AG04450 (cell line): ENCODE results near the gene SLC7A4. TPM values are rescaled to one million over a fixed set of nuclear protein-coding genes. Genes with fewer than 3 reads are reported as not detected.
"Not testable (repeated sequence)": the region's sequence is repeated elsewhere in the genome, so short reads cannot be mapped to it uniquely, and the experiment has no call there.

Experiments
- CTCF ChIA-PET: fragments of 300-600, 350-600 bp; formaldehyde crosslinking; extraction: SDS; loops from one replicate; lab custom pipeline; 2022; ENCODE audit warnings: antibody characterized with exemption, inconsistent platforms; lab: Charles Lee
- POLR2A ChIA-PET: fragments of 350-600 bp; formaldehyde crosslinking; extraction: SDS; loops from one replicate; lab custom pipeline; 2021; ENCODE audit warnings: antibody characterized with exemption, inconsistent platforms; lab: Yijun Ruan, JAX
- DNase-seq: peaks from one replicate; pipeline ENCODE4 v3.0.0-alpha.2; 2011; ENCODE audit warnings: low read depth, low spot score
- H3K27ac ChIP-seq: one replicate; pipeline ENCODE4 v1.5.1; 2012; ENCODE audit warnings: low read depth, low read length, control low read depth
- H3K27me3 ChIP-seq: one replicate; pipeline ENCODE4 v1.6.0; 2012; ENCODE audit warnings: low read length; ENCODE audit not compliant: control insufficient read depth, insufficient read depth
- H3K4me3 ChIP-seq: 2 replicates; pipeline ENCODE4 v1.5.1; 2011; ENCODE audit warnings: mild to moderate bottlenecking, low read depth, low read length, control low read depth
- H3K9me3 ChIP-seq: 2 replicates; pipeline ENCODE4 v1.5.1; 2012; ENCODE audit warnings: low read length; ENCODE audit not compliant: control insufficient read depth, insufficient read depth
- polyA plus RNA-seq: library from polyadenylated mRNA; depleted of rRNA; stranded (reverse); fragments of >200 nt; gene quantifications from 2 replicates; pipeline ENCODE4 v1.2.3, GENCODE V29; 2011
- TF ChIP-seq, protein P1 (sequence below): IDR thresholded peaks from 2 replicates; pipeline ENCODE4 v1.5.1; 2011; ENCODE audit warnings: low read depth, low read length, control low read depth, inconsistent platforms

Gene SLC7A4
- polyA plus RNA-seq, 1 experiment = 0.11 TPM

DNA sequence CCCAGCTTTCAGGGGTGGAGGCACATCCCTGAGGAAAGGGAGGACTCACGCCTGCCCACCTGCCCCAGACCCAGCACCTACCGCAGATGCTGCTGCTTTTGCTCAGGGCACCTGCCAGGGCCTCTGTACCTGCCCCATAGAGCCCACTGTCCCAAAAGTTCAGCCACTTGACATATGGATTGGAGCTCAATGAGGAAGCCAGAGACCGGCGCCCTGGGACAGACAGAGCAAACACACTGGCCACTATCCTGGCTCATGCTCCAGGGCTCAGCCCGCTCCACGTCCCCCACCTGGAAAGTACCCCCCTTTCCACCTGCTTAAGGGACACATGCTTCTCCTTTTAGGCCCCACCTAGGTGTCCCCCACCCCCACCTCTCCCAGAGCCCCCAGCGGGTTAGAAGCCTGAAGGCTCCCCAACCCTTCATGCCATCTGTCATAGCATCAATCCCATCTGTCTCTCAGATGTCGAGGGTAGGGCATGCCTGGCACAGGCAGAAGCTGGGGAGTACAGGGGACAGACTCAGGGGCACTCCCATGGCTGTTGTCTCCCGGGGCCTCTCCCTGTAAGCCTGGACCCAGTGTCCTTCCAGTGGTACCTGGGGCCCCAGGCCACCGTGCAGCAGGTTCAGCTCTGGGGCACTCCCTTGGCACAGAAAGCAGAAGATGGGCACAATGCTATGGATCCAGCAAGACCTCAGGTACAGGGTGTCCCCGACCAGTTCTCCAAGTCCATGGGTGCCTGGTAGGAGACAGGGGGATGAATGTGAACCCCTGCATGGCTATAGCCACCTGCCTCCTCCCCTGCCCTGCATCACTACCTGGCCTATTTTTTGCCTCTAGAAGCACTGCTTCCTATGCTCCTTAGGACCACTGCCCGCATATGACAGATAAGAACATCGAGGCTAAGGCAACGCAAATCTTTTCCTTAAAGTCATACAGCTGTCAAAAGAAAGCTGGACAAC is 19.6 kb downstream of the SLC7A4 start:
- CTCF ChIA-PET = interaction anchor here (0.6 kb wide), 1 partner anchor 93 kb away, joined by 3 read pairs; no protein-coding TSS in a partner anchor
- TF ChIP-seq, protein P1, sequence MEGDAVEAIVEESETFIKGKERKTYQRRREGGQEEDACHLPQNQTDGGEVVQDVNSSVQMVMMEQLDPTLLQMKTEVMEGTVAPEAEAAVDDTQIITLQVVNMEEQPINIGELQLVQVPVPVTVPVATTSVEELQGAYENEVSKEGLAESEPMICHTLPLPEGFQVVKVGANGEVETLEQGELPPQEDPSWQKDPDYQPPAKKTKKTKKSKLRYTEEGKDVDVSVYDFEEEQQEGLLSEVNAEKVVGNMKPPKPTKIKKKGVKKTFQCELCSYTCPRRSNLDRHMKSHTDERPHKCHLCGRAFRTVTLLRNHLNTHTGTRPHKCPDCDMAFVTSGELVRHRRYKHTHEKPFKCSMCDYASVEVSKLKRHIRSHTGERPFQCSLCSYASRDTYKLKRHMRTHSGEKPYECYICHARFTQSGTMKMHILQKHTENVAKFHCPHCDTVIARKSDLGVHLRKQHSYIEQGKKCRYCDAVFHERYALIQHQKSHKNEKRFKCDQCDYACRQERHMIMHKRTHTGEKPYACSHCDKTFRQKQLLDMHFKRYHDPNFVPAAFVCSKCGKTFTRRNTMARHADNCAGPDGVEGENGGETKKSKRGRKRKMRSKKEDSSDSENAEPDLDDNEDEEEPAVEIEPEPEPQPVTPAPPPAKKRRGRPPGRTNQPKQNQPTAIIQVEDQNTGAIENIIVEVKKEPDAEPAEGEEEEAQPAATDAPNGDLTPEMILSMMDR = no peak
- no peak overlapping the region for H3K4me3 ChIP-seq
- H3K9me3 ChIP-seq = no peaks in the 10 kb centered on the region; the same call in 1 of the 2 replicates
- no peak for DNase-seq
- POLR2A ChIA-PET = interaction anchor here (0.8 kb wide), 1 partner anchor 31 kb away, joined by 3 read pairs; the partner anchor contains the start of gene LZTR1
- peaks cover 2% of the 10 kb centered on the region for H3K27me3 ChIP-seq
- no peak overlapping the region for H3K27ac ChIP-seq

DNA sequence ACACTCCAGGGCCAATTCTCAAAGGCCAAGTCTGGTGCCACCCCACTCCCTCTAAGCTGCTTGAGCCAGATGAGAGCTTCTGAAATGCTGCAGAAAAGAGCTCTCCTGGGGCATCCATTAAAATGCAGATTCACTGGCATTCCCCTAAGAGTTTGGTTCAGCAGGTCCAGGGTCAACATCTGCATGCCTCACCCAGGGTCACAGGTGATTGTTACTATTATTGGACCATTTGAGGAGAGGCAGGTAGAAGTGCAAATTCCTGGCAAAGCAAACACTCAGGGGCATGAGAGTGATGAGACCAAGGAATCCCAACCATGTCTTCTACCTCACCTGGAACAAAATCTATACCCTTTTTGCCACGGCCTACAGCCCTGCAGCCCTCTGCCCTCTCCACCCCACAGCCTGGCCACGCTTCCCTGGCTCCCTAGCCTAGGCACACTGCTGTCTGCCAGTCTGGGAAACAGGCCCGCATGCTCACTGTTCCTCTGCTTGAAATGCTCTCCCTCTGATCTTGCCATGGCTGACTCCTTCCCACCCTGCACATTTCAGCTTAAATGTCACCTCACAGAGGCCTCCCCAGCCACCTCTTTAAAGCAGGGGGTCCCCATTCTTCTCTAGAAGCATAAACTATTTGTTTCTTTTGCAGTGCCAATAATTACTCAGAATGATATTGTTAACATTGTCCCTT is 21.8 kb downstream of the SLC7A4 start:
- CTCF ChIA-PET = no interaction called here
- POLR2A ChIA-PET = no interaction called here
- no peaks in the 10 kb centered on the region for H3K27me3 ChIP-seq
- DNase-seq = no peak
- TF ChIP-seq, protein P1 = no peak
- H3K9me3 ChIP-seq = no peaks in the 10 kb centered on the region; the same call in 1 of the 2 replicates
- H3K27ac ChIP-seq = no peak overlapping the region
- H3K4me3 ChIP-seq = no peak overlapping the region

DNA sequence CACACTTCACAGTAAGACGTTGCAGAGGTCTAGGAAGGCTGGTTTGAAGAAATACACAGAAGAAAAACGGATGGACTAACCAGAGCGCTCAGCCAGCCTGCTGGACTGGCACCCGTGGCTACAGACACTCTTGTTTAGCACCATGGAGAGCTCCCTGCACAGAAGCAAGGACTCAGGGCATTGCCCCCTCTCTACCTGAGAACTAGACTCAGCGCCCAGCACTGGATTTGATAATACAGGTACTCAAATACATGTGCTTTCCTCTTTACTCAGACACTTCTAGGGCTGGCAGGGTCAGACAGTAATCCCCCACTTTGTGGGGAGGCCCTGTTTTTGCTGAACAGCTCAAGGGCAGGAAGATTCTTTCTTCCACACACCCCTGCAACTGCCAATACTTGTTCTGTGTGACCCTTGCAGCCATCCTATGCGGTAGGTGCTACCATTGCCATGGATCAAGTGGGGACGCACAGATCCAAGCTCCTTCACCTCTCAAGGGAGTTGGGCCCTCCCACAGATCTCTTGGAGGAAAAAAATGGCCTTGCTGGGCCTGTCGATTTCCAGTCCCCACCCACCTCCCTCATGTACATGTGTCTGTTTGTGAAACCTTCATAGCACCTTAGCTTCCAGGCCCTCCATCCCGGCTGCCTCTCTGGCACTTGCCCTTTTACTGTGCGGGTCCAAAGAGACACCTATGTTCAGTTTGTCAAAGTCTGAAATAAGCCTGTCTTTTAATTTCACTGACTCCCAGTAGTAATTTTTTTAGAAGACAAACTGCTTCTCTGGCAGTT is 22.5 kb downstream of the SLC7A4 start:
- DNase-seq = no peak
- CTCF ChIA-PET = no interaction called here

DNA sequence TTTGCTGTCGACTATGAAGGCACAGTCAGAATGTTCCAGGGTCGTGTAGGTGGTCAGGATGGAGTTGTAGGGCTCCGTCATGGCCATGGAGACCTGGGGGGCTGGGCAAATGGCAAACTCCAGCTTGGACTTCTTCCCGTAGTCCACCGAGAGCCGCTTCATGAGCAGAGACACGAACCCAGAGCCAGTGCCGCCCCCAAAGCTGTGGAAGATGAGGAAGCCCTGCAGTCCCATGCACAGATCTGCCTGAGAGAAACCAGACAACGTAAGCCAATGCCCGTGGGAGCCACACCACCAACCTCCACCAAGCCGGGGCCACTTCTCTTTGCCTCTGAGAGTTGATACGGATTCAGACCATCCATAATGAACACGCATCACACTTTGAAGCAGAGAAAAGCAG is 23.2 kb downstream of the SLC7A4 start:
- H3K4me3 ChIP-seq, H3K27ac ChIP-seq, H3K27me3 ChIP-seq, DNase-seq, POLR2A ChIA-PET, H3K9me3 ChIP-seq, CTCF ChIA-PET: not testable (repeated sequence)

More for the DNA sequence above, 22.5 kb downstream of the SLC7A4 start:
- Histone ChIP-seq H3K27ac (no peak overlapping the region), H3K9me3 (no peaks in the 10 kb centered on the region; the same call in 1 of the 2 replicates), H3K27me3 (no peaks in the 10 kb centered on the region), H3K4me3 (no peak overlapping the region)
- POLR2A ChIA-PET = interaction anchor here (0.6 kb wide), 1 partner anchor 70 kb away, joined by 3 read pairs; no protein-coding TSS in a partner anchor
- TF ChIP-seq, protein P1 = no peak

DNA sequence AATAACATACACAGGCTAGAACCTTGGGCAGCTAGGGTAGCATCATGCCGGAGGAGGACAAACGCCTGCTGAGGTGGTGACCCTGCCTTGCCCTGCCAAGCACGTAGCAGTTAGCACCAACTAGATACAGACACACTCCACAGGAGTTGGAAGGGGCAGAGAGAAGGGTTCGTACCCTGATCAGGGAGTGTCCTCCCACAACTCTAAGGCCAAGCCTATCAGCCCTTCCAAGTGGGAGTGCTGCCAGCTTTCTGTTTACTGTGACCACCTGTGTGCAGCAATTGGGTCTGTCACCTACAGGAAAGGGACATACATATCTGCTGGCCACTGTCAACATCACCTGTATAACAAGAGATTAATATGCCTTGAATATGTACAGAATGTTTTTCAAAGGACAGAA is 28.6 kb downstream of the SLC7A4 start:
- no peaks in the 10 kb centered on the region for H3K27me3 ChIP-seq
- H3K9me3 ChIP-seq = no peaks in the 10 kb centered on the region; the same call in 1 of the 2 replicates
- ChIA-PET CTCF (no interaction called here), POLR2A (interaction anchor here (0.7 to 1.6 kb wide), 3 partner anchors 43 to 200 kb away, joined by 3 to 5 read pairs (median 3); no protein-coding TSS in a partner anchor)
- H3K27ac ChIP-seq = peak overlapping the region; percentile 21
- TF ChIP-seq, protein P1 = no peak
- H3K4me3 ChIP-seq = no peak overlapping the region
- no peak for DNase-seq
